Measurements from ENCODE around the gene SOX10. TPM values are rescaled to one million over a fixed set of nuclear protein-coding genes. Genes with fewer than 3 reads are reported as not detected.

The SOX10 gene
- total RNA-seq, 2 donors from 2014 or later: 1.5 to 7.0 TPM

- peaks cover 0 to 27% of the 10 kb centered on the region in 2 donors for H3K4me1 ChIP-seq
- no peak overlapping the region for H3K4me3 ChIP-seq
- H3K27me3 ChIP-seq: no peaks in the 10 kb centered on the region
- no peak overlapping the region for H3K27ac ChIP-seq
- no peak for TF ChIP-seq CTCF (IDR thresholded peaks at IDR 0.05)
- H3K9me3 ChIP-seq: no peaks in the 10 kb centered on the region
- peaks cover 55% of the 10 kb centered on the region for H3K36me3 ChIP-seq
- no peak for DNase-seq (ENCODE audit: low spot score)
Observed at GRCh38 chr22:37929390-37929789, 55.0 kb downstream of the SOX10 start.

- Histone ChIP-seq H3K27me3 (no peaks in the 10 kb centered on the region), H3K4me3 (no peak overlapping the region), H3K27ac (no peak overlapping the region), H3K9me3 (no peaks in the 10 kb centered on the region), H3K4me1 (peaks cover 0 to 13% of the 10 kb centered on the region in 2 donors), H3K36me3 (peaks cover 53% of the 10 kb centered on the region)
- TF ChIP-seq CTCF (IDR thresholded peaks at IDR 0.05): no peak
- no peak for DNase-seq (ENCODE audit: low spot score)
Observed at GRCh38 chr22:37927637-37927936, 56.8 kb downstream of the SOX10 start.

- no peak for DNase-seq (ENCODE audit: low spot score)
- Histone ChIP-seq H3K9me3 (no peaks in the 10 kb centered on the region), H3K36me3 (peaks cover 51% of the 10 kb centered on the region), H3K27ac (no peak overlapping the region), H3K4me1 (peaks cover 0 to 8% of the 10 kb centered on the region in 2 donors), H3K4me3 (no peak overlapping the region), H3K27me3 (no peaks in the 10 kb centered on the region)
- TF ChIP-seq CTCF (IDR thresholded peaks at IDR 0.05): no peak
Observed at GRCh38 chr22:37926771-37927636, 57.4 kb downstream of the SOX10 start.

GRCh38 chr22:37926358-37926757, 58.0 kb downstream of the SOX10 start:
- H3K4me1 ChIP-seq: peaks cover 0 to 1% of the 10 kb centered on the region in 2 donors
- H3K27me3 ChIP-seq: no peaks in the 10 kb centered on the region
- H3K9me3 ChIP-seq: no peaks in the 10 kb centered on the region
- H3K4me3 ChIP-seq: no peak overlapping the region
- no peak overlapping the region for H3K27ac ChIP-seq
- no peak for TF ChIP-seq CTCF (IDR thresholded peaks at IDR 0.05)
- peaks cover 52% of the 10 kb centered on the region for H3K36me3 ChIP-seq
- DNase-seq (ENCODE audit: low spot score): no peak

- DNase-seq (ENCODE audit: low spot score): no peak
- H3K4me1 ChIP-seq: no peaks in the 10 kb centered on the region
- TF ChIP-seq CTCF (IDR thresholded peaks at IDR 0.05): no peak
- H3K27ac ChIP-seq: no peak overlapping the region
- H3K9me3 ChIP-seq: no peaks in the 10 kb centered on the region
- H3K36me3 ChIP-seq: peaks cover 52% of the 10 kb centered on the region
- no peaks in the 10 kb centered on the region for H3K27me3 ChIP-seq
- no peak overlapping the region for H3K4me3 ChIP-seq
Observed at GRCh38 chr22:37925767-37926166, 58.6 kb downstream of the SOX10 start.

- Histone ChIP-seq H3K4me1 (no peaks in the 10 kb centered on the region), H3K27ac (no peak overlapping the region), H3K27me3 (no peaks in the 10 kb centered on the region), H3K36me3 (peaks cover 53% of the 10 kb centered on the region), H3K4me3 (no peak overlapping the region), H3K9me3 (no peaks in the 10 kb centered on the region)
- no peak for TF ChIP-seq CTCF (IDR thresholded peaks at IDR 0.05)
- DNase-seq (ENCODE audit: low spot score): no peak
Observed at GRCh38 chr22:37925330-37925729, 59.0 kb downstream of the SOX10 start.
